Hematopoietic multipotent progenitor cell treated with erythropoietin and hydrocortisone succinate and interleukin-3 and kit ligand, for 8 days (in vitro differentiated cells): ENCODE data around the gene TBCA.

Experiments
- DNase-seq: peaks from one replicate; pipeline ENCODE4 v3.0.0-alpha.2; 2015

Gene TBCA

DNA sequence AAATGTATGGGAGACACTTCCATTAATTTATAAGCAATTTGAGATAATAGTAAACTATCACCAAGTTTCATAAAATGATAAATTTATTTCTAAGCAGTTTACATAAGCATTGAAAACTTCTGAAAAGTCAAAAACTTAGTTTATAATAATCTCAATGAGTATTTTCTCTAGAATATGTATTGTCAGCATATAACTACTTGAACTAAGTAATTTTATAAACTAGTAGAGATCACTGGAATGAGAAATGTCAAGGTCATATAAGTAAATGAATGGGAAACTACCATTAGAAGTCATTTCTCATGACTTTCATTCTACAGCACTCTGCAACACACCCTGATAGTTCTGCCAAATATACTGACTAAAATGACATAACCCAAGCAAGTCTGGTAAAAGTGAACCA, 3.4 kb downstream of the TBCA start:
- DNase-seq = no peak

DNA sequence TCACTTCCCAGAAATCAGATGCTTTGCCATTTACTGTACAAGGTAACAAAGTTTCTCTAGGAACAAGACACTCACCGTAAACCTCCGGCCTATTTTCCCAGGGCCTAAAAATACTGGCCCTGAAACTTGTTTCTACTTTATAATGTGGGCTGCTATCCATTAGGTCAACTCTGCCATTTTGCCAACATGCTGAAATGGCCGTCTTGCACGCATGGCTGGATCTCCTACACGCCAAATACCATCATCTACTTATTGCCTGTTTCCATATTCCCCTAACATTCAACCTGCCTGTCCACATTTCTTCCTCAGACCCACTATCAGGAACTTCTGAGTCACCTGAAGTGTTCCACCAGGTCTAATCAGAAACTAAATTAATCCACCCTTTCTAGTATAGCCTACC, 4.7 kb downstream of the TBCA start:
- no peak for DNase-seq

DNA sequence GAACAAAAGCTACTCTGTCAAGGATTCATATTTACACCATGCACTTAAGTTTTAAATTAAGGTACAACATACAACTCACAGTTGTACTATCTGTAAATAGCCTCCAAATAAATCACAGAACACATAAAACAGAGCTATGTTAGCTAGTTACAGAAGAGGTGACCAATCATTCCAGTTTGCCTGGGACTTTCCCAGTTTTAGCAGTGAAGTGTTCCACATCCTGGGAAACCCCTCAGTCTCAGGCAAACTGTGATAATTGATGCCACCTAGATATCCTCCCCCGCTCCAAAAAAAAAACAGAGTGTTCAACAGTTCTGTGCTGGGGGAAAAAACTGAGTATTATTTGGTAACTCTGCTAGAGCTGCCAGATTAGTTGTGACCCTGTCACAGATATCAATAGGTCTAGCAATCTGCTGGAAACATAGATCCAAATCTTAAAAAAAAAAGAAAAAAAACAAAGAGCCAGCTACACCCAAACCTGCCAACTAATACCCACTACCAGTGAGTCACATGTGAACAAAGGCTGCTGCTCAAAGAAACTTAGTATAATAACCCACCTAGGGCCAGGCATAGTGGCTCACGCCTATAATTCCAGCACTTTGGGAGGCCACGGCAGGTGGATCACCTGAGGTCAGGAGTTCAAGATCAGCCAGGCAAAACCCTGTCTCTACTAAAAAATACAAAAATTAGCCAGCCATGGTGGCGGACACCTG, 5.7 kb downstream of the TBCA start:
- DNase-seq = no peak

DNA sequence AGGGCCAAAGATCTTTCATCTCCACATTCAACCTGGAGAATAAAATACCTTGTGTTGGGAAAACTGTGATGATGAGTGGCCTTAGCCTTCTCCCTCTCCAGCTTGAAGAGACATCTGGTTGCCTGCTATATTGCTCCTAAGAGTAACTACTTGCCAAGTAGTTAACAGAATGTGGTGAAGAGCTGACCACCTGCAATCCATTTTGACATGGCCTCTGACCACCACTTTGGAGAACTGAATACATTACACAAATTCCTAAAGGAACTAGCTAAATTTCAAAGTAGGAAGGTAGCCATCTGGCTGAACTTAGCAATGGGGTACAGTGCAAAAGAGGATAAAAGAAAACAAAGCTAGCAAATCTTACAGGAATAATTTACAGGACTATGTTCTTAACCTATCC, 7.2 kb downstream of the TBCA start:
- no peak for DNase-seq

GRCh38 chr5:77767301-77767700, 8.8 kb downstream of the TBCA start:
- DNase-seq = no peak

DNA sequence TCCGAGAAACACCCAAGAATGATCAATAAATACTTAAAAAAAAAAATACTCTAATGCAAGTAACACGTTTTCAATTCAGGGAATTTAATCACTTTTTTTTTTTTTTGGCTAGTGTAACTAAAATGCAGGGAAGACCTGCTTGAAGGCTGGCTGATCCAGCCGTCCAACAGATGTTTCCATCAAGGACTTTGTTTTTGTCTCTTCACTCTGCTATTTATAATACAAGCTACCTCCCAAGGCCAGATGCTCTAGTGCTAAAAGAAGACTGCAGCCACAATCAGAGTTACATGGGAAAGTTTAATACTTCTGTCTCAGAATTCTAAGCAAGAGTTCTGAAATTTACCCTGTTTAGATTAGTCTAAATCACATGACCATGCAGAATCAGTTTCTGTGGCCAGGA, 14.5 kb downstream of the TBCA start:
- DNase-seq = no peak

DNA sequence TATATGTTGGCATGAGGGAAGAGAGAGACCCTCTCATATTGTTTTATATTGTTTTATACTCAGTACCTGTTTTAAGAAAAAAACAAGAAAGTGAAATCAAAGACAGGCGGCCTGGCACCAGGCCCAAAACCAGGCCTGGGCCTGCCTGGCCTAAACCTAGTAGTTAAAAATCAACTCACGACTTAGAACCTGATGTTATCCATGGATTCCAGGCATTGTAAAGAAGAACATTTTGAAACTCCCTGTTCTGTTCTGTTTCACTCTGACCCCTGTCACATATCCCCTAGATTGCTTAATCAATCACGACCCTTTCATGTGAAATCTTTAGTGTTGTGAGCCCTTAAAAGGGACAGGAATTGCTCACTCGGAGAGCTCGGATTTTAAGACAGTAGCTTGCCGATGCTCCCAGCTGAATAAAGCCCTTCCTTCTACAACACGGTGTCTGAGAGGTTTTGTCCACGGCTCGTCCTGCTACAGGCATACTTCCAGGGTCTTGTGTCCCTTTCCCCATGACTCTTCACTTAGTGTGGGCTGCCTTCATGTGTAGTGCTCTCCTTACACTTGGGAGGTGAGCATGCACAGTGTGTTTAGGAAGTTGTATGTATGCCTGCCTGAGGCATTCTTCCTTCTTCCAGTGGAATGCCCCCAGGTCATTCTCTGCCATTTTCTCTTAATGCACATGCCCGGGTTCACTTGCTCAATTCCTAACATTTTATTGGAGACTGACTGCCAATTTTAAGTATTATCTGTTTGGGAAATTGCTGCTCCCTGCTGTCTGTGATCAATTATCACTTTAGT, 17.8 kb downstream of the TBCA start:
- DNase-seq = no peak

DNA sequence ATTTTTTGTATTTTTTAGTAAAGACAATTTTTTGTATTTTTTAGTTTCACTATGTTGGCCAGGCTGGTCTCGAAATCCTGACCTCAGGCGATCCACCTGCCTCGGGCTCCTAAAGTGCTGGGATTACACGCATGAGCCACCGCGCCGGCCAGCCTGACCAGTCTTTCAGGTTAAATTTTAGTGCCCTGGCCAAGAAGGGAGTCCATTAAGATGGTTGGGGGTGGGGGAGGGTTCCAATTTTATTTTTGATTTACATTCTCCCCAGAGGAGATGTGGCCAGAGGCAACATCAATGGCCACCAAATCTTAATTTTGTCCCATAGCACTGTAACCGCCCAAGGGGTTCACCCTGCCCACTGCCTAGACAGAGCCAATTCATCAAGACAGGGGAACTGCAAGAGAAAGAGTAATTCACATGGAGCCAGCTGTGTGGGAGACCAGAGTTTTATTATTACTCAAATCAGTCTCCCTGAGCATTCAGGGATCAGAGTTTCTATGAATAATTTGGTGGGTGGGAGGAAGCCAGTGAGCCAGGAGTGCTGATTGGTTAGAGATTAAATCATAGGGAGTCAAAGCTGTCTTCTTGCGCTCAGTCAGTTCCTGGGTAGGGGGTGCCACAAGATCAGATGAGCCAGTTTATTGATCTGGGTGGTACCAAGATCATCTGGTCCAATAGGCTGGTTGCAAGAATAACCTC, 24.7 kb downstream of the TBCA start:
- DNase-seq = no peak

- peak; percentile 27 for DNase-seq
Observed at GRCh38 chr5:77750928-77751327, 25.2 kb downstream of the TBCA start.

DNA sequence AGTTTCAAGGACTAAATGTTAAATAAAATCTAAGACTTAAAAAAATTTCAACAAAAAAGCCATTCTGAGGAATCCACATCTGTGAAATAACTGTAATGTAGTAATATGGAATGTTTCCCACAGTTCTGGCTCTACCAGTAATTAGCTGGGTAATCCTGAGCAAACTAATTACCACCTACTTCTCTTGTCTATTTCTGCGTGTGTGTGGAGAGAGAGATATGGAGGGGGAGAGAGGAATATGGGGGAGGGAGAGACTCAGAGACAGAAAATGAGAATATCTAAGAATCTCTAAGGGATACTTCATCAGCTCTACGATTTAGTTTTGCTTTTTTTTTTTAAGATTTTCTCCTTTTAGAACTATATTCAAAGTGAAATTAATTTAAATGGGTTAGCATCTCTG, 28.0 kb downstream of the TBCA start:
- peak; percentile 46 for DNase-seq

- no peak for DNase-seq
Observed at GRCh38 chr5:77744116-77744515, 32.0 kb downstream of the TBCA start.

DNA sequence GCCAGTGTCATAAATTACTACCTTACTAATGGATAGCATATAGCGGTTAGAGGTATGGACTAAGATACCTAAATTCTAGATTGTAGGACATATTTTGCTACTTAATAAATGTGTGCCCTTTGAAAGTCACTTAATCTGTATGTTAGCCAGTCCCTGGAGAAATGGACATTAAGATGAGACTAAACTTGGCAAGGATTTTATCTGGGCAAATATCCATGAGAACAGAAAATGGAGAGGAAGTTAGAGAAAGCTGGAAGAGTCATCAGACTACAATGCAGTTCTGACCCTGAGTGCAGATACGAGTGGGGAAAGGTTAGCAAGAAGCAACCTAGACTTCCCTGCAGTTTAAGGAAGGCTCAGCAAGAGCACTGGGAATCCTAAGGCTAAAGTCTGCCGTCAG, 33.0 kb downstream of the TBCA start:
- no peak for DNase-seq

DNA sequence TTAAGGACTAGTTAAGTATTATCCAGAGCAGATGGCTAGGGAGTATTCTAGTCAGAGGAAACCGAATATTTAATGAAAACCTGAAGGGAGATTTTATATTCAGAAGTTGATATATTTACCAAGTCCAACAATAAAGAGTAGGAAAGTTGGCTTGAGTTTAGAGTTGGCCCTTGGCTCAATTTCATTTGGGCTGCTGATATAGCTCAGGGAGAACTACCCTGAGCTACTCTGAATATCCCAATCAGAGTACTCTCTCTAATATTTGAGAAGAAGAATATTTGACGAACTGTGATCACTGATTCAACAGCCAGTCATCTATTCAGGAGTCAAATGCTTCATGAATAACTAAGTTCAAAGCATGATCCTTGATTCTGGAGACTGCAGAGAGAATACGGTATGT, 34.5 kb downstream of the TBCA start:
- no peak for DNase-seq

- no peak for DNase-seq
Observed at GRCh38 chr5:77734885-77735284, 41.3 kb downstream of the TBCA start.

DNA sequence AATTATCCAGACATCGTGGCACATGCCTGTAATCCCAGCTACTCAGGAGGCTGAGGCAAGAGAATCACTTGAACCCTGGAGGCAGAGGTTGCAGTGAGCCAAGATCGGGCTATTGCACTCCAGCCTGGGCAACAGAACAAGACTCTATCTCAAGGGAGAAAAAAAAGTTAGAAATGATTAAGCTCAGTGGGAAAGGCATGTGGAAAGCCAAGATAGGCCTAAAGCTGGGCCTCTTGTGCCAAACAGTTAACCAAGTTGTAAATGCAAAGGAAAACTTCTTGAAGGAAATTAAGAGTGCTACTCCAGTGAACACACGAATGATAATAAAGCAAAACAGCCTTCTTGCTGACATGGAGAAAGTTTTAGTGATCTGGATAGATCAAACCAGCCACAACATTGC, 43.0 kb downstream of the TBCA start:
- DNase-seq = no peak

DNA sequence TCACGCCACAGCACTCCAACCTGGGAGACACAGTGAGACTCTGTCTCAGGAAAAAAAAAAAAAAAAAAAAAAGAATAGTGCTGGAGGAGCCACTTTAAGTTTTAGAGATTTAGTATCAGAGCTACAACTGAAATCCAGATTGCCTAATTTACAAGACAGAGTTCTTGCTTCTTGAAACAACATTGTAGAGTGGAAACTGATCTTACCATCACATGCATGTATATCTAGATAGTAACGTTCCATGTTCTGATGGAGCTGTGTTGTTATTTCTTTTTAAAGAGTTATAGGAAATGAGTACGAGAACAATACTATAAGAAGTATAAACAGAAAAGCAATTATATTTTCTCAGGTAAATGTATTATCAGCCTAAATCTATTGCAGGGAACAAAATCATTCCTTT, 48.9 kb downstream of the TBCA start:
- no peak for DNase-seq

GRCh38 chr5:77725616-77726015, 50.5 kb downstream of the TBCA start:
- no peak for DNase-seq

- no peak for DNase-seq
Observed at GRCh38 chr5:77724934-77725333, 51.2 kb downstream of the TBCA start.

- no peak for DNase-seq
Observed at GRCh38 chr5:77719666-77720363, 56.3 kb downstream of the TBCA start.

DNA sequence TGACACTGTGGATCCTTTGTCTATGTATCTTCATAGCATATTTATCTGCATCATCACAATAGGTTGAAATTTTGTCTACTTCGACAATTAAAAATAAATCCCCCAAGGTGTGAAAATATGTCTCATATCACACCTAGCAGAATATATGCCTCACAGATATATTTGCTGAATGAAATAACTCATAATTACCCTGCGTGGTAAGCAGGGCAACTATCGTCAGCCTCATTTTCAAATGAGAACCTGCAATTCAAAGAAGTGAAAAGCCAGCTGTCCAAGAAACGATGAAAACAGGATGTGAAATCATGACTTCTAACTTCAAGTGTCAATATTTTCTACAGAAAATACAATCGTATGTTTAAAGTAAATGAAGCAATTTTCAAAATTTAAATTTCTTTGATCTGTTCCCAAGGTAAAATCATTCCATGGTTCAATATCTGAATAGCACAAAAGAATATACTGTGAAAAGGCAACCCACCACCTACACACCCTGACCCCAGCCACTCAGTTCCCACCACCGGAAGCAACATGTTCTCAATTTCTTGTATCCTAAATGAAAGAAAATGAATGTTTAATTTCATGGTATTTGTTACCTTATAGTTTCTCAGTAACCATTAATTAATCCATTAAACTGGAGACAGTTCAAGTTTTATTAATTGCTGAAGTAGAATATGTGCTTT, 57.1 kb downstream of the TBCA start:
- DNase-seq = no peak

DNA sequence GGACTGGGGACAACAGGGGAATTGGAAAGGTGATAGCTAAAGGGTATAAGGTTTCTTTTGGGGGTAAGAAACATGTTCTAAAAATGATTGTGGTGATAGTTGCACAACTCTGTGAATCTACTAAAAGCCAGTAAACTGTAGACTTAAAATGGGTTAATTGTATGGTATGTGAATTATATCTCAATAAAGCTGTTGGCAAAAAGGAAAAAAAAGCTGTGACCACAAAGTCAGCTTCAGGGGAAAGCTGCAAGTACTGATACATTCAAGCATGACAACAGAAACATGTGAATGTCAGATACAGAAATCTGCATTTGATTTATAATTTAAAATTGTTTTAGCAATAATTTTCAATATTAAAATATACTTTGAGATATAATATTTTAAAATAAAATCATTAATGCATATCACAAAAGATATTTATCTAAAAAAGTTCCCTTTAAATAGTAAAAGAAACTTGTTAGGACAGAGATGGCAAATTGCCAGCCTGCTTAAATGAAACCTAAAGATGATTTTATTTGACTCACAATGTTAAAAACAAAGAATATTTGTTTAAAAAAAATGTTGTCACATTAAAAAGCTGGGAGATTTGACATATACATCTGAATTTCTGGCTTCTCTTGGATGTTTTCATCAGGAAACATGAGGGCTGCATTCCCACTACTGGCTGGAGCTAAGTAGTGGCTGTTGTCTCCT, 66.0 kb downstream of the TBCA start:
- DNase-seq = peak; percentile 28

GRCh38 chr5:77709340-77709739, 66.8 kb downstream of the TBCA start:
- no peak for DNase-seq
